HG02642 (cell line): ENCODE data around the gene NRP2.

Experiments used
- ATAC-seq: cut with Tn5 transposase; IDR thresholded peaks from one replicate; pipeline ENCODE4 v1.9.1; 2021; ENCODE audit warnings: mild to moderate bottlenecking; ENCODE audit not compliant: unreplicated experiment, poor library complexity

NRP2 gene

GRCh38 chr2:205792908-205793307 lies 110.6 kb downstream of the NRP2 start:
- no peak for ATAC-seq

- ATAC-seq, result no peak
These were observed 114.6 kb downstream of the NRP2 start for GRCh38 chr2:205796805-205797313.

DNA sequence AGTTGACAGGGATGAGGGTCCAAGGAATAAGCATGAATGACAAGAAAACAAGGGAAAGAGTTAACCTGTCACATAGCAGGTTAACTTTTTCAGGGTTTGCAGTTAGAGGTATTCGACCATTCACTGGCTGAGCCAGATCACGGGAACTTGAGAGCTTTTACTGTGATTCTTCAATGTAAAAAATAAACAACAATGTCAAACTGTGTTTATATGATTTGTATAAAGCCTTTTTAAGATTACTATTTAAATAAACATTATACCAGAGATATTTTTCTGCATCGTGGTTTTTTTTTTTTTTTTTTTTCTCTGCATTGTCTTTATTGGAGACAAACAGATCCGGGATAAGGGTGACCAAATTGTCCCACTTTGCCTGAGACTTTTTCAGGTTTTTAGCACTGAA lies 115.6 kb downstream of the NRP2 start:
- no peak for ATAC-seq

GRCh38 chr2:205800224-205800623 lies 117.9 kb downstream of the NRP2 start:
- no peak for ATAC-seq

DNA sequence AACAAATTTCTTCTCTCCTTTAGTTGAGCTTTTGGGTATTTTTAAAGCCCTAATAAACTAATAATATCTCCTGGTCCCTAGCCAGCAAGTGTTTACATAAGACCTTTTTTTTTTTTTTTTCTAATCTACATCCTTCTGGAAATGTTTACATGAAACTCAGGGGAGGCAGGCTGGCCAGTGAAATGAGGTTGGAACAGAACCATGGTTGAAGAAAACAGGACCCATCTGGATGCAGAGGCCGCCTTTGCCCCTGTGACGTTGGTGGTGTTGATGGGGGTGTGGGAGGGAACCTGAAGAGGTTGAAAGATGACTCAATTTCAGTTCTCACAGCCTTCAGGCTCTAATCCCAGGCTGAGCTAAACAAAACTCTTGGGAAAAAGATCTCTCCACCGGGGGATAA lies 118.5 kb downstream of the NRP2 start:
- no peak for ATAC-seq

DNA sequence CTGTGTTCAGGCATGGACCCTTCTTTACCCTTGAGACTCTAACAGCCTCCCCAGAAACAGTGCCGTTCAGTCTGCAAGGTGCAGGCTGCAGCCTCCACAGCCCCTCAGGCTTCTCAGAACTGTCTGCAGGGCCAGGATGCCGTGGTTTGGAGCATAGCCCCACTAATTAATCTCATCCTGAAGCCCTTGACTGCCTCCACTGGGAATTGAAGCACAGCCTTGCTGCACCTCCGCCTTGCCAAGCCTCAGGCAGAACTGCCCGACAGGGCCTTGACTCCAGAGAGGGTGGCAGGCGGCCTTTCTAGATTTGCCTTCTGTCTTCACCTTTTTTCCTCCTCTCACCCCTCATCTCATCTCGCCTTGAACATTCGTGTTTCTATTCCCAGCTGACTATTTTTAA lies 119.8 kb downstream of the NRP2 start:
- no peak for ATAC-seq

DNA sequence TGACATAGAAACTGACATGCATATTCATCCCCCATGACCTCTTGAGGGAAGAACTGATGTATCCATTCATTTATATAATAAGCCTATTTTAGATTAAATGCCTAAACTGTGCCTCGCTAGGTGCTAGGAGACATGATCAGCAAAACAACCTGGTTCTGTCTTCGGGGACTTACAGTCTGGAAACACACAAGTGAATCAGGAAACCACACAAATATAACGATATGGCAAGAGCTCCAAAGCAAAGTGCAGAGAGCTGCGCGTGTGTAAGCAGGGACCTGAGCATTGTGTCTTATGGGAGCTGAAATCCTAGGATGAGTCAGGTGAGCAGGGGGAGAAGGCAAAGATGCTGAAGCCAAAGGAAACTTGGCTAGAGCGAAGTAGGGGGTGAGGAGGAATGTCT lies 120.6 kb downstream of the NRP2 start:
- no peak for ATAC-seq

DNA sequence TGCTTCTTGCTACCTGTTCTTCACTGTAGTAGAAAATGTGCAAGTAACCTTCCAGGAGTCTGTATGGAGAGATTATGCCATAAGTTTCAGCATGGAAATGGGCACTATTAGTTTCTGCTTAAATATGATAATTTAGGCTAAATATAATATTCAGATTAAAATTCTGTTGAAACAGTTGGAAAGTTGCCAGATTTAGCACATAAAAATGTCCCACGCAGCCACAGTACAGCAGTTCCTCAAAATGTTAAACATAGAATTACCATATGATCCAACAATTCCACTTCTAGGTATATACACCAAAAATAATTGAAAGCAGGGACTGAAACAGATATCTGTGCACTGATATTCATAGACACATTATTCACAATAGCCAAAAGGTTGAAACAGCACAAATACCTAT lies 121.2 kb downstream of the NRP2 start:
- ATAC-seq, result no peak

DNA sequence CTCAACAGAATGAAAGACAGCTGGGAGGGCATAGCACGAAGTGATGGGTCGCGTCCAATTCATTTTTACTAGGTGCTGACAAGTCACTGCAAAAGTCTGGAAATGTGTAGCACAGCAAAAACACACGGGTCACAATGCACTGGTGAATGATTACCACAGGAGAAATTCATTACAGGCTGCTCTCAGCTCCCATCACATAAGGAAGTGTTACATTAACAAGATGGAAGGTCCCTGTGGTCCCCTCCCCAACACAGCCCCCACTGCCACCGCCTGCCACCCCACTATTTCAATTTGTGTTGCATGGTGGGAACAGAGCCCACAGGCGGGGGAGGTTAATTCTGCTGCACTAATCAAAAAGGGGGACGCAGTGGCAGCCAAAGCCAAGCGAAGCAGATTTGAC lies 122.8 kb downstream of the NRP2 start:
- ATAC-seq, result no peak

DNA sequence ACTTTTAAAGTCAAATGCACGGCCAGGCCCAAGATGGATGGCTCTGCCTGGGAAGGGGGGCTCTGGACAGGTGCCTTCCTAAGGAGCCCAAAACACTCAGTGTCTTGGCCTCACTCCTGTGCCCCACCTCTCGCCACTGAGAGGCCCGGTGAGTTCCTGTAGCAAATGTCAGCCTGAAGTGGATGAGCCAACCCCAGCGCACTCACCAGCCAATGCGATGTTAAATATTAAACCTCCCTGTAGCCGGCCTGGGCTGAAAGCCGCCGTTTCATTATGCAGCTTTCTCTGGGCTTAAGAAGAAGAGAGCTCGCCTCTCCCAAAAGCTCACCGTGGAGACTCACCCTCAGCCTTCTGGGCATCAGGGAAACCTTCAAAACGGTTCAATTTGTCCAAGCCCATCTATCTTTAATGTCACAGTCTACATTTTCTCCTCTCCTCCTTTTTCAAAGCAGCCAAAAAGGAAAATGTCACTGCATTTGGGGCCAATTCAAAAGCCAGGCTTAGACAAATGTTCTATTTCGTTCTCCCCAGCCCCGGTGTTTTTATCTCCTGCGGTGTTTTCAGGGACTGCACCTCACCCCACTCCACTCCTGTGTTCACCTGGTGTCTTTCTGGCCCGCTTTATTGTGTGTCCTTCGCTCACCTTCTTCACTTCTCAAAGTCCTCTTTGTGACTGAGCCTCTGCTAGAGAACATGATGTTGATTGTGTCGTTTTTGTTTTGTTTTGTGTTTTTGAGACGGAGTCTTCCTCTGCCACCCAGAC lies 124.0 kb downstream of the NRP2 start:
- ATAC-seq, result no peak

DNA sequence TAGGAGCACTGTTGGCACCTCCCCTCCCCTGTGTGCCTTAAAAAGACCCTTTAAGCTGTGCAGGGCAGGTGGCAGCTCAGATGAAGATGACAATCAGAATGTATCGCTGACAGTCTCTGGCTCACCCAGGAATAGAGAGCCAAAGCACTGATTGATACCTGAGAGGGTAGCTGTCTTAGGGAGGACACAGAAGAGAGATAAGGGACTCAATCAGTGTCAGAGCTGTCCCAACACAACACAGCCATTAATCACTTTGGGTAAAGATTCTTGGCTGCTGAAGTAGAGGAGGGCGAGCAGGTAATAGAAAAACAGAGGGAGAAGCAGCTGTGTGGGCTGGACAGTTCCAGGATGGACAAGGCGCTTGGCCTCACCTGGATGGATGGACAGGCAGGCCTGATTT lies 124.9 kb downstream of the NRP2 start:
- no peak for ATAC-seq

DNA sequence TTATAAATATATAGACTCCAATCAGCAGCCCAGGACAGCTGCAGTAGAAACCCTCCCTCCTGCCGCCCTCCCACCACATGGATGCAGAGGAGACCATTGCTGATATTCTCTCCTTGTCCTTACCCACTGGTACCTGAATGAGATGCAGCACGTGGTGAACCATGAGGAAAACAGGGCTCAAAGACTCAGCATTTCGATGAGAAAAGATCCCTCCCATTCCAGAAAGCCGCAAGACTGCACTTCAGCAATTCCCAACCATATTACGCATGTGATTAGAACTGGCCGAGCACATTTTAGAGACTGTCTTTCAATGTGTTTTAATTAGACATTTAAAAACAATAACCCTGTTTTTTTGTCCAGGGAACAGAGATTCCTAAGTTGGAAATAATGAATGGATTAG lies 125.5 kb downstream of the NRP2 start:
- no peak for ATAC-seq

- no peak for ATAC-seq
These were observed 126.3 kb downstream of the NRP2 start for GRCh38 chr2:205808486-205809121.

GRCh38 chr2:205811387-205811786 lies 129.1 kb downstream of the NRP2 start:
- ATAC-seq, result no peak

DNA sequence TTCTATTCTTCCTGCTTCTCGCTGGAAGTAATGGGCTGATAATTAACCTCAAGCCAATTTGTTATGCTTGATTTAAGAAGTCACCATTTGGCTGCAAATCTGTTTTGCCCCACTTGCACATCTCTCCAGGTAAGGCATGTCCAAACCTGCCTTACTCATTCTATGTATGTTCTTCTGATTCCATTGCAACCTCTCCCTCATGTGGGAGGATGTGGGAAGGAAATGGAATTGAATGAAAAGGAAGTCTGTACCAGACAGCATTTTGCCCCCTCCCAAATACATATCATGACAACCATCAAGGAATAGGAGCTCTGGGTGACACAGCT lies 131.7 kb downstream of the NRP2 start:
- ATAC-seq, result no peak

- ATAC-seq, result no peak
These were observed 133.4 kb downstream of the NRP2 start for GRCh38 chr2:205815673-205816072.

DNA sequence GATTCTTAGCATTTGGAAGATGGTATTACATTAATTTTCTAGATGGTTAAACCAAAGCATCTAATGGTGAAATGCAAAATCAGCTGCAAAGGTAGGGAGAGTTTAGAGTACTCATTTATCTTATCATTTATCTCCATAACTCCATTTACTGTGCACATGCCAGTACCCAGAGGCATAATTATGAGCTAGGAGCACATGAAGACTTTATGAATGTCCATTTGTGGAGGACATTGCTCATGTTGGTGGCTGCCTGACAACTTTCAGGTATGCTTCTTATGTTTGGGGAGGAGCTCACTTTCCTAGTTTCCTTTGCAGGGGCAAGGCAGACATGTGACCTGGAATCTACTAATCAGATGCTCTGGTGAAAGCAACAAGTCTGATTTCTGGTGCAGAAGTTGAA lies 134.0 kb downstream of the NRP2 start:
- no peak for ATAC-seq

DNA sequence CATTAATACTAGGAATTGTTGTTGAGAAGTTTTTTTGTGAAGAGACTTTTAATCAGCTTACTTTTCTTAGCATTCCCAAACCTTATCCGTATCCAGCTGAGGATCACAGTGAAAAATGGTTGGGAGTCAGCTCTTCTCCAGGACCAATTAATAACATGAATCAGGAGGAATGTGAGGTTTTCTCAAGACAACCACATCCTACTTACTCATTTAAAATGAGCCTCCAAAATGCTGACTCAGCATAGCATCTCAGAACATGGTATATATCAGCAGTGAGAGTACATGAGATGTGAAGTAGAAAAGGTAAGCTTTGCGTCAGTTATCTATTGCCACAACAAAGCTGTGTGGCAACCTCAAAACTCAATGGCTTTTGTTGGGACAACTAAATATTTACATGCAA lies 140.3 kb downstream of the NRP2 start:
- no peak for ATAC-seq

GRCh38 chr2:205827809-205828365 lies 145.6 kb downstream of the NRP2 start:
- no peak for ATAC-seq

DNA sequence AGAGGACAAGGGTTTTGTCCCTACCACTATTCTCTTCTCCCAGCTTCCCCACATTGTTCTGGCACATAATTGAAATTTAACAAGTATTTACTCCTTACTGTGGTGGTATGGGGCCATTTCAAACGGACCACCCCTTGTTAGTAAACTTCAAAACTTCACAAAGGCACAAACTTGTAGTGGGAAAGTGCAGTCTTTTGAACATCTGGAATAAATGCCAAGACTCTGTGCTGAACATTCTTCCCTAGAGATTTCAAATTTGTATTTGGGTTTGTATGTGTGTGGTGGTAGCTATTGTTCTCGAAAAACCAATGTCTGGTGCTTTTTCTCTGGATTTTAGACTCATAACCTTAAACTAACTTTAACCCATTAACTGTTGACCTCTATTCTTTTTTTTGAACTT lies 151.6 kb downstream of the NRP2 start:
- no peak for ATAC-seq

GRCh38 chr2:205834796-205835195 lies 152.5 kb downstream of the NRP2 start:
- ATAC-seq, result no peak

- no peak for ATAC-seq
These were observed 153.0 kb downstream of the NRP2 start for GRCh38 chr2:205835251-205835791.
